HEK293T (cell line): Measurements from ENCODE around the gene RANBP3L.

ENCODE experiments used
- ELF4 ChIP-seq: fragments of 450-650 bp; IDR thresholded peaks from 2 replicates; pipeline ENCODE4 v1.6.1; 2017; ENCODE audit warnings: antibody characterized with exemption
- LEF1 ChIP-seq: fragments of 450-650 bp; IDR thresholded peaks from 2 replicates; pipeline ENCODE4 v1.6.1; 2017; ENCODE audit warnings: mild to moderate bottlenecking, borderline replicate concordance

DNA sequence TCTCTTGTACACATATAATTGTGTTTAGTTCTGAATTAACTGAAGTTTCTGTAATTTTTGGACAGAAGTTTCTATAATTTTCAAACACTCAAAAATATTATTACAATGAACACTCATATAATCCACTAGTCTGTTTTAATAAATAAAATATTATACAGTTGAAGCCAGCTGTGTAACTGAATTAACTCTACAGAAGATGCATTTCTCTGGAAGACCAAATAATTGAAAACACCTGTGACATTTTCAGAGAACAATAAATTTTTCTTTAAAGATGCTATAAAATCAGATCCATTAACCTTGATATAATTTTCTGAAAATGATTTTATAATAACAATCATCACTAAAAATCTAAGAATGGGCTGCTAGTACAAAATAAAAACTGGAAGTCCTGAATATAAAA is 74.7 kb downstream of the RANBP3L start:
- TF ChIP-seq LEF1 (no peak), ELF4 (no peak)
